Measurements from ENCODE around the gene ATP6V1B1. TPM values are rescaled to one million over a fixed set of nuclear protein-coding genes. Genes with fewer than 3 reads are reported as not detected.
A peak's percentile ranks its signal among the peaks of the same experiment; 100 is the strongest.

The ATP6V1B1 gene
- total and polyA plus RNA-seq, 2 of the 13 experiments (the other 11 are each of a cell fraction or from before 2014, with no cell fraction given), result 0.58 to 1.6 TPM

DNA sequence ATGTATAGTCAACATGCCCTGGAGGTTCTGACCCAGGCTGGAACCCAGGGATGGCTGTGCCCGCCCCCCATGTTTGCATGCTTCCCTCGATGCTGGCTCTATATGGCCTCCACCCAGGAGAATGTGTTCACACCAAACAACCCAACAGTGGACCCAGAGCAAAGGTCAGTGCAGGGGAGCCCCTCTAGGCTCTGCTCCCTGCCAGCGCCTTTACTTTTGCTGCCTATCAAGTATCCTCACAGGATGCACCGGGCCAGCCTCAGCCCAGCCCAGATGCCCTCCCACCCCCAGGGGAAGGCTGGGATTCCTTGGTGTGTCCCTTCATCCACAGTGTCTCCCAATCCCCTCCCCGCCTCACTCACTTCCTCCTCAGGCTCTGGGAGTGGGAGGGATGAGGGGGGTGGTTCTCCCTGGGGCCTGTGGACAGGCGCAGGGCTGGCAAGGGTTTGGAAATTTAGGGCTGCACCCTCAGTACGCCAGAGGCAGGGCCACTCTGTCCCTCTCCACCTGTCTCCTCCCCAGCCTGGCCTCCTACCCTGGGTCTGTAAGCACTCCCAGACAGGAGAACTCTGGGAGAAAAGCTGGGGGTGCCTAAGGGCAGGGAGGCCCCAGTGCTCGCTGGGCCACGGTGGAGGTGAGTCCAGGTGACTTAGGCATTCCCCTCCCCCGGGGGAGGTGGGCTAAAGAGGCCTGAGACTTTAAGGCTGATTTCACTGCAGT is 2.3 kb downstream of the ATP6V1B1 start (continued):
- no peak for TF ChIP-seq RERE (CRISPR knock-in tag; IDR thresholded peaks at IDR 0.05; ENCODE audit: low read depth)
- TF ChIP-seq NFYC (CRISPR knock-in tag; IDR thresholded peaks at IDR 0.05), result no peak
- TF ChIP-seq SMAD1 (CRISPR knock-in tag; IDR thresholded peaks at IDR 0.05; ENCODE audit: borderline replicate concordance, low read depth), result no peak
- TF ChIP-seq AFF4 (CRISPR knock-in tag; IDR thresholded peaks at IDR 0.05), result no peak
- no peak for TF ChIP-seq ARNT (IDR thresholded peaks at IDR 0.05)
- no peak for TF ChIP-seq POGK (CRISPR knock-in tag; conservative IDR thresholded peaks at IDR 0.05)
- TF ChIP-seq ARNT2 (CRISPR knock-in tag; IDR thresholded peaks at IDR 0.05; ENCODE audit: low read depth), result no peak
- peak; percentile 33; the same call in 1 of the 2 replicates for TF ChIP-seq ZNF292 (CRISPR knock-in tag; IDR thresholded peaks at IDR 0.05; ENCODE audit: borderline replicate concordance, low read depth)
- TF ChIP-seq ZBTB25 (CRISPR knock-in tag; IDR thresholded peaks at IDR 0.05), result no peak
- no peak for TF ChIP-seq CENPX (CRISPR knock-in tag; IDR thresholded peaks at IDR 0.05)
- no peak for TF ChIP-seq DMTF1 (CRISPR knock-in tag; IDR thresholded peaks at IDR 0.05)

Data from HepG2 (cell line).